GM18519 (cell line): ENCODE data around the gene MOB2.

Experiments used
- ATAC-seq: cut with Tn5 transposase; IDR thresholded peaks from one replicate; pipeline ENCODE4 v1.9.1; 2021; ENCODE audit warnings: mild to moderate bottlenecking, moderate library complexity; ENCODE audit not compliant: unreplicated experiment, low FRiP score

MOB2 gene

DNA sequence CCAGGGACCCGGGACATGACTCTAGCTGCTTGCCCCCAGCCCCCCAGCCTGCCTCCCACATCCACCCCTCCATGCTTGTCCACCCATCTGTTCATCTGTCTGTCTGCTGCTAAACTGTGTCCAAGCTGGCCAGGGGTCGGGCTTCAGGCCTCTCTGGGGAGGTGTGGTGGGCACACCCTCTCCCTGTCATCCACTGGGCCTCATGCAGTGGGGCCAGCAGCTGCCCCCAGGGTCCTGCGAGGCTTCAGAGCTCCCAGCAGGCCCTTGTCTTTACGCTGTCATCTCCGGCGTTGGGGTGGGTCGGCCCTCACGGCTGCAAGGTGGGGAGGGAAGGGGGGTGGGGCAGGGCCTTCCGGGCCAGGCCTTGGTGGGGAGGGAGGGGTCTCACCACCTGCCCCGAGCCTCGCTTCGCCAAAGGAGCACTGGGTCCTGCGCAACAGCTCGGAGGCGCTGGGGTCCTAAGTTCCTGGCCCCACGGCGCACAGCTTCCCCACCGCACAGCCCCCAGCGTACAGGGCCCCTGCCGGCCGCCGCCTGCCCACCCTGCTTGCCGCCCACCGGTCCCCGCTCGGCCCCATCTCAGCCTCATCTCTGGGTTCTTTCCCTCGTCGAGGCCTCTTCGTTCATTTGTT, 26.7 kb downstream of the MOB2 start:
- ATAC-seq: no peak

DNA sequence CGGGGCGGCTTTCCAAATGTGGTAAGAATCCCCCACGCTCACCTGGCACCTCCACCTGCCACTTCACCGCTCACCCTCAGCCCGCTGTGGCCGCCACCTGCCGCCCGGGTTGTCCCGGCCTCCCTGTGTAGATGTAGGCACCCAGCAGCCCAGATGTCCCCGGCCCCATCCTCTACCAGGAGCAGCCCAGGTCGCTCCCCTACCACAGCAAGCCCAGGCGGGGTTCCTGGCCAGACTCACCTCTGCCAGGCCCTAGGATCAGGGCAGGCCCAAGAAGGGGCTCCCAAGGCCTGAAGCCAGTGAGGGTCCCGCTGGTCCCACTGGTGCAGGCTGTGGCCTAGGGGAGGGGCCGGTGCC, 27.4 kb downstream of the MOB2 start:
- ATAC-seq: no peak

DNA sequence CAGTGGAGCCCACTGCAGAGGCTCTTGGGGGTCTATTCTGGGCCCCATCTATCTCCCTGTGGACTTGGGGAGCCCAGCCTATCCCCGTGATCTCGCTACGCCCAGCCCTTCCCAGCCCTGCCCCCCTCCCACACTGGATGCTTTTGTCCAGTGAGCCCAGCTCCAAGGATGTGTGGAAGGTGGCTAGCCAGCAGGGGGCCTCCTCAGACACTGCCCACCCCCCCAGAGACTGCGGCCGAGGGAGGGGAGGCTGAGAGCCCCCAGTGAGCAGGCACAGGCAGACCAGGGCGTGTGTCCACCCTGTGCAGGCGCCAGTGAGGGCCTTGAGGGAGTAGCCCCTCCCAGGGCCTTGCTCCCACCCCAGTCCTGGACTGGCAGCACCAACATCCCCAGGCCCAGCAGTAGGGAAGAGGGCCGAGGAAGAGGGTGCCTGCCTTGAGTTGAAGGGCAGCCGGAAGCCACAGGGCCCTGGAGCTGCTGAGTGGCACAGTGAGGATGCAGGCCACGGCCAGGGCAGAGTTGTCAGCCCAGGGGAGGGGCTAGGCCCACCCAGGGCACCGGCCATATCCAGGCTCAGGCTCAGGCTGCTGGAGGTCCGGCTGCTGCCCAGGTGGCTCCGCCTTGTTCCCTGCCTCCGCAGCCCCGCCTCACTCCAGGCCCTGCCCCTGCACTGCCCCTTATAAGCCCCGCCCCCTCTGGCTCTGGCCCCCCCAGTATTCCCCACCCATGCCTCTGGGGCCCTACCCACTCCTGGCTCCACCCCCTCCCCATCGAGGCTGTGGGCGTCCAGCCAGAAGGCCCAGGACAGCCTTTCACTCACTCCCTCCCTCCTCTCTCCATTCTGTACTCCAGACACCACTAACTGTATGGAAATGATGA, 28.0 kb downstream of the MOB2 start:
- no peak for ATAC-seq

DNA sequence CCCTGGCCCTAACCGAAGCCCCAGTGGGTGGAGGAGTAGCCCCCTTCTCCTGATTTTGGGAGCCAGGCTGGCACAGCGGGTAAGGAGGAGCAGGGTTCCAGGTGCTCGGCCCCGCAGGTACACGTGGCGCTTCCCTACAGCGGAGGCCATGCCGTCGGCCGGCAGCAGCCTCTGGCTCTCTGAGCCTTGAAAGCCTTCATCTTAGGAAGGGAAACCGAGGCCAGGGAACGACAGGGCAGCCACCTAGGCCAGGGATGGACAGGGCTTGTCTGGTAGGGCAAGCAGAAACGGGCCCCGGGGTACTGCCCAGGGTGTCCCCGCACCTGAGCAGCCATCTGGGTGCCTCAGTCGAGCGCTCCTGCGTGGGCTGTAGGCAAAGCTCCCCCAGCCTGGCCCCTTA, 28.7 kb downstream of the MOB2 start:
- no peak for ATAC-seq

DNA sequence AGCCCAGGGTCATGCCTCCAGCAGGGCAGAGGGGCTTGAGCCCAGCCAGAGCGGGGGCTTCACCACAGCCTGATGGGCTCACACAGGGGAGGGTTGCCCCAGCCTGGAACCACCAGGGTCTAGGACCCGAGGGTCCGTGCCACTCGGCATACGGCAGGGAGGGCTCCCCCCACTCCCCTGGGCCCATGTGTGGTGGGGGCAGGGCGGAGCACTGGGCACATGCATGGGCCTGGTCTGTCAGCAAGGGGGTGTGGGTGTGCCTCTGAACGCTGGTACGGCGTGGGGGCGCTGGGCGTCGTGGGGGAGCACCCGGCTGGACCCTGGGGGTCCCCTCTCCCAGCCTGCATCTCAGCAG, 29.3 kb downstream of the MOB2 start:
- ATAC-seq: no peak

DNA sequence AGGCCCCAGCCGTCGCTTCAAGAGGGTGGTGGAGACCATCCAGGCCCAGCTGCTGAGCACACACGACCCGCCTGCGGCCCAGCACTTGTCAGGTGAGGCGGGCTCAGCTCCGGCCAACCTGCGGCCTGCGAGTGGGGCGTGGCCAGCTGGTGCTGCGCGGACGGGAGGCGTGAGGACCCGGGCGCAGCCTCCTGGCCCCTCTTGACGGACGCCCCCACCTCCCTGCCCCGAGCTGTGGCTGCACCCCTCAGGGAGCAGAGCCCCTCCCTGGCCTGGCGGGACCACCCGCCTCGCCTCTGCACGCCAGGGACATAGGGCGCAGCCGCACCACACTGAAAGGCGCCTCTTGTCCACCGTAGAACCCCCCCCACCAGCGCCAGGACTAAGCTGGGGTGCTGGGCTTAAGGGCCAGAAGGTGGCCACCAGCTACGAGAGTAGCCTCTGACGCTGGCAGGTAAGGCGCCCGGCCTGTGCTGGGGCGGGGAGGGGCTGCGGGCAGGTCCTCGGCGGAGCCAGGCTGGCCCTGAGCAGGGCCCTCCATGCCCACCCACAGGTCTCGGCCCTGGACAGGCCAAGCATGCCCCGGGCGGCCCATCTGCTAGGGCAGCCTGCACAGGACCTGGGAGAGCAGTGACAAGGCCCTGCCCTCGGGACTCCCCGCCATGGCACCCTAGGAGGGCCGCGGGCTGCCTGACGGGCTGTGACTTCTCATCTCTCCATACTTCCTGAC, 29.8 kb downstream of the MOB2 start:
- ATAC-seq: no peak

DNA sequence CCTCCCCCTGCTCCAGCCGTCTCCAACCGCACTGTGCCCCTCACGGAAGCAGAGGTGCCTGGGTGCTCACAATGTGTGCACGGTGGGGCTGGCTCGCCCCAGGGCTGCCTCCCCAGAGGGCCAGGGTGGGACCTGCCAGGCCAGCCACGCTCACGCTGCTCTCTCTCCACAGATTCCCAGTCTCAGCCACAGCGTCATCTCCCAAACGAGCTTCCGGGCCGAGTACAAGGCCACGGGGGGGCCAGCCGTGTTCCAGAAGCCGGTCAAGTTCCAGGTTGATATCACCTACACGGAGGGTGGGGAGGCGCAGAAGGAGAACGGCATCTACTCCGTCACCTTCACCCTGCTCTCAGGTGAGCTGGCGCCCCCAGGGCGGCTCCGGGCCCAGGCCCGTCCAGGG, 30.4 kb downstream of the MOB2 start:
- no peak for ATAC-seq

DNA sequence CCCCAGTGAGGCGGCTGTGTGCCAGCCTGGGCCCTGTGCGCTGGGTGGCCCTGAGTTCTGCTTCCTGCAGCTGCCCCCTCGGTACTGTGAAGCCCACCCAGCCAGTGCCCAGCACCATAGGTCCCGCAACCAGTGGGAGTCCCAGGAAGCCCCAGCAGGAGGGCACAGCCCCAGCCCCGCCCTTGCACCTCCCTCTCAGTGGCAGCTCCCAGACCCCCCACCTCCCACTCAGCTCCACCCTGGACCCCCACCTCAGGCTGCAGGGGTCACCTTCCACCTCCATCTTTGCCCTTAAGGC, 30.9 kb downstream of the MOB2 start:
- no peak for ATAC-seq

DNA sequence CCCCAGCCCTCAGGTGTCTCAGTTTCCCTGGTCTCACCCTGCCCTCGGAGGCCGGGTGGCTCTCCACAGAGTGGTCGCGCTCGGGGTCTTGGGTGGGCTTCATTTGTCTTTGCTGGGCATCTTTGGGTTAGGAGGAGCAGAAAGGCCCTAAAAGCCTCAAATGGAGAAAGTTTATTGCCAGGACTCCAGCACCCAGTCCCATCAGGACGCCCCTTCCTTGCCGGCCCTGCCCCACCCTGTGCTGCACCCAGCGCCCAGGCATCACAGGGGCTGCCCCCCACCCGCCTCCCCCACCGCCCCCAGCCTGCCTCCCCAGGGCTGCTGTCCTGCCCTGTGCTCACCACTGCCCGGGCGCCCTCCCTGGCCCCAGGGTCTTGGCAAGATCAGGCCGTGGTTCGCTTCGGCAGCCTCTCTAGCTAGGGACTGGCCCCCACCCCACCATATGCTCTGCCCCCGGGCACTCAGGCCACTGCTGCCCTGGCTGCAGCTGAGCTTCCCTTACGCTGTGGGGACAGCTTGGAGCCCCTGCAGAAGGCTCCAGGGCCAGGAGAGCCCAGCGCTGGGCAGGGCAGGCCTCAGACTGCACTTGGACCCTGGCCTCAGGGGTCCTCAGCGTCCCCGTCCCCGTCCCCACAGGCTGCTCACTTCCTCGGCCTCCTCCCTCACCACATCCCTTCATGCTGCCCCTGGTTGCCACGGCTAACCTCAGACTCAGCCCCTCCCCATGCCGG, 31.4 kb downstream of the MOB2 start:
- ATAC-seq: no peak

DNA sequence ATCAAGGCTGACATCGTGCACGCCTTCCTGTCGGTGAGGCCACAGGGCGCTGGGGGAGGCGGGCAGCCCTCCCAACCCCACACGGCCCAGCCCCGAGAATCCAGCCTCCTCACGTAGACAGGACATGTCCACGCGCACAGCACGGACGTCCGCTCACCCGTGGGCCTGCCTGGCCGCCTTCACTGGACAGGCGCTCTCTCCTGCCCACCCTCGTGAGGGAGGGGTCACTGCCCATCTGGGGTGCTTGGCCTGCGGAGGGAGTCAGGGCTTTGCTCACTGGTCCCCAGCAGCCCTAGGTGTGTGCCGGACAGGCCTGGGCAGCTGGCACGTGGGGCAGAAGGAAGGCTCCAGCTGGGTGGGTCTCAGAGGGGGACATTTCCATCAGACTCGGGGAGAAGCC, 32.0 kb downstream of the MOB2 start:
- ATAC-seq: no peak

DNA sequence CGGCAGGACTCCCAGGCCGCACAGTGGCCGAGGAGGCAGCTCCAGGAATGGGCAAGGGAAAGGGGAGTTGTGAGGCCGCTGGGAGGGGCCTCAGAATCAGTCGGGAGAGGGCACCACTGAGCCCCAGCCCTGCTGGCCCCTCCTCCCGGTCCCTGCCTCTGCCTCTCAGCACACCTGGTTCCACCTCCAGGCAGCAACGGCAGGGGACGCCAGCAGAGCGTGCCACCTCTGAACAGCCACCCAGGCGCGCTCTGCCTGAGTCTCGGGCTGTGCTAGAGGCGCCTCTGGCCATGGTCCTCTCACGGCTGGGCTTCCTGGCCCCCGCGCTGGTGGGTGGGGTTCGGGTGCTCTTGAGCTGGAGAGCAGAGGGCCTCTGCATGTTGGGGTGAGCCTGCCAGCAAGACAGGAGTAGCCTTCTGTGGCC, 33.0 kb downstream of the MOB2 start:
- no peak for ATAC-seq

DNA sequence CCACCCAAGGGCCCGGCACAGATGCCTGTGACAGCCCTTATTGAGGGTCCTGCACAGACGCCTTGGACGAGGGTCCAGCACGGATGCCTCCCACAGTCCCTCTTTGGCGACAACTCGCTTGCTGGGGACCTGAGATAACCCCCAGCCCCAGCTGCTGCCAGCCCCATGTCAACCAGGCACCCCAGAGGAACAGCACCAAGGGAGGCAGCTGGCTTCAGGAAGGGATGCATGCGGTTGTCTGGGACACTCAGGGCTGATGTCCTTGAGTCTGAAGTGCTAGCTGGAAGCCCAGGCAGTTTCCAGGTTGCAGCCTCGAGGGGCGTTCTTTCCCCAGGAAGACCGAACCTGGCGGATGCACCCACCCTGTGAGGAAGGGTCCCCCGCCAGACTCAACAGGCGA, 33.8 kb downstream of the MOB2 start:
- ATAC-seq: no peak

DNA sequence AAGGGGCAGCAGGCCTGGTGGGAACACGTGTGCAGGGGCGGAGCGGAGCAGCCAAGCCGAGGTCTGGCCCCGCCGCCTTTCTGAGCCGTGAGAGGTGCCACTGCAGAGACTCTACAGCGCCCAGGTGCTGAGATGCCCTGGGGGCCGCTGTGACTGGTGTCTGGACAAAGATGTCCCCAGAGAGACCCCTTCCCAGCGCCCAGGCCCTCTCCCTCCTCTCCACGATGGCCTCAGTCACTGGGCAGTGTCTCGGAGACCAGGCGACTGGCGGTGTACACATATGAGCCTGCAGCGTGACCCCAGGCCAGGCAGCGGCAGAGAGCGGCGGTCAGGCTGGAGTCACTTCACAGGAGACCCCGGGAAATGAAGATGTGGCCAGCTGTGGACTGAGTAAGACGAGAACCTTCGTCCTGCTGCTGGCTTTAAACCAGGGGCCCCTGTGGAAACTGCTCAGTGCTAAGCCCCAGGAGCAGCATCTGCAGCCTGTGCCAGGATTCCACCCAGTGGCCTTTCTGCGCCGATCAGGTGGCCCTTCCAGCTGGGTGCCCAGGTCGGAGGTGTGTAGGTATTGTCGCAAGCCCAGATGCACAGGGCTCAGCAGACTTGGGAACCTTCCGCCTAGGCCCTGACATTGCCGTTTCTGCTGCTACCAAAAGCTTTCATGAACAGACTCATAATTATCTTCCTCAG, 34.7 kb downstream of the MOB2 start:
- ATAC-seq: no peak

DNA sequence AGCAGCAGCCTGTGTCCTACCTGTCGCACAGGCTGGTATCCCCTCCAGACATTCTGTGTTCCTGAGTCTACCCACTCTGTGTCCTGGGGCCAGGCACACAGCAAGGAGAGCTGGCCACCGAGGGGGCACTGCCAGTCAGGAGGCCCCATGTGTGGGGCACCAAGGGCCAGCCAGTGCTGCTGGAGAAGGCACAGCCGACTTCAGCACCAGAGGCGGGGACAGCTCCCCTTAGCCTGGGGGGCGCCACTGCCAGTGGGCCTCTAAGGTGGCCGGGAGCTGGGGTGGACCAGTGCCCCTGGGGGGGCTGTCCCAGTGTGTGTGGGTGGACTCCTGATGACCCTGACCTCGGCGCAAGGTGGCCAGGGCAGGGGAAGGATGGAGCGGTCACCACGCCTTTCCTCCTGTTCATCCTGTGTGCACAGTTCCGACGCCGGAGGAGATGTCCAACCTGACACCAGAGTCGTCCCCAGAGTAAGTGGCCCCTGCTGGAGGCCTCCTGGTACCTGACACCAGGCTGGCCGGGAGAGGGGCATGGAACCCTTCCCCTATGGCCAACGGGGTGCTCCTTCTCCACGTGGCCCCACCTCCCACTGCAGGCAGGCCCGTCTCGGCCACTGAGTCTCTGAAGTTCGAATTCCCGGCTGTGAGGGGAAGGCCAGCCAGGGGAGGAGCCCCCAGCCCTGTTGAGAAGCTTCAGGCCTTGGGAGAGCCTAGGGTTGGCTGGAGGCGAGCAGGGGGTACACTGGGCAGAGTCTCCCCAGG, 35.4 kb downstream of the MOB2 start:
- no peak for ATAC-seq

DNA sequence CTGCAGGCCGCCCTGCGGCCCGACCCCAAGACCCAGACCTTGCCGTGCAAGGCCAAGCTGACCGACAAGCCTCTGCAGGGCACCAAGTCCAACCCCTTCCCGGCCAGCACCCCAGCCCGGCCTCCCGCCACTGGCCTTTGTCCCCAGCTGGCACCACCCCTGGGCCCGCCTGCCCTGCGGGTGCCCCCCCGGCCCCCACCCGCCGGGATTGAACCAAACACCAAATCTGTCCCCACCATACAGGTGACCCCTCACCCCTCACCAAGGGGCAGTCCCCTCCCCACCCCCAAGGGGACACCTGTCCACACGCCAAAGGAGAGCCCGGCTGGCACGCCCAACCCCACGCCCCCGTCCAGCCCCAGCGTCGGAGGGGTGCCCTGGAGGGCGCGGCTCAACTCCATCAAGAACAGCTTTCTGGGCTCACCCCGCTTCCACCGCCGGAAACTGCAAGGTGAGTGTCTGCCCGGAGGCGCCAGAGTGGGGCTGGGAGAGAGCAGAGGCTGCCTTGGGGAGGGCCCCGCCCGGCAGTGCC, 36.2 kb downstream of the MOB2 start:
- no peak for ATAC-seq

DNA sequence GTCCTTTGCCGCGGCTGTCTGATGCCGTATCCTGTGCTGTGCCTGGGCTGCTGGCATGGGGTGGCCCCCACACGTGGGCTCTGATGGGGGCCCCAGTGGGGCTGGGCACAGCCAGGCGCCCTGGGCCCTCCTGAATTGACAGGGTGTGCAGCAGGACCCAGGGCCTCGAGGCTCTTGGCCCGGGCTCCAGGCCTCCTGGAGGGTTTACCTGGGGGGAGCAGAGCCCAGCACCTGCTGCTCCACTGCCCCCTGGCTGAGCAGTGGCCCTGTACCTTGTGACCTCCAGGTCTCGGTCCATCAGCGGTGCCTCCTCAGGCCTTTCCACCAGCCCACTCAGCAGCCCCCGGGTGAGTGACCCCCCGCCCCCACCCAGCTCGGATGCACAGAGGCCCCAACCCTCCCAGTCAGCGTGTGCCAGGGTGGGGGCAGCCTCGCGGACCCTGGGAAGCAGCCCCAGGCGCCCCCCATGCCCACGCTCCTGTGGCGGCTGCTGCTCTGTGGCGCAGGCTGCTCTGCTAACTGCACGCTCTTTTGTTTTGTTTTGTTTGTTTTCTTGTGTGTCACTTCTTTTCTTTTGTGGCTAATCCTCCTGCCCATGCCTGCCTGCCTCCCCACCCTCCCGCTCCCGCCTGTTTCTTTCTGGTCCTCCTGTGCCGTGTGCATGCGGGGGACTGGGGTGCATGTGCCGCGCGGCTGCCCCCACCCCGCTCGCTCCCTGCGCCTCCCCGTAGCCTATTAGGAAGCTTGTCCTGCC, 36.9 kb downstream of the MOB2 start:
- ATAC-seq: no peak

DNA sequence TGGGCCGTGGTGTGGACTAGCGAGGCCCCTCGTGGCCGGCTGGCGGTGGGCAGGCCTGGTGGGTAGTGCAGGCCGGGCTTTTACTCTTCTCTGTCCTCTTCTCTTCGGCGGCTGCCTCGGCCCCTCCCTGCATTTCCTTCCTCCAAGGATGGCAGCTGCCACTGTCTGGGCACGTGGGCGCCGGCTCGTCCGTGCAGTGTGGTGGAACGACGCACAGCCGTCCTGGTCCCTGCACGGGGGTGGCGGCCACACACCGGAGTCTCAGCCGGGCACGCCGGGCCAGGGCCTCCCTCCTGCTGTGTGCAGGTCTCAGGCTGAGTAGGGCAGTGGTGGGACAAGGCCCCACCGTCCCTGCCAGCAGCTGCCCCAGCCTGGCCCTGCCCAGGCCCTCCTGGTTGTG, 37.7 kb downstream of the MOB2 start:
- no peak for ATAC-seq

DNA sequence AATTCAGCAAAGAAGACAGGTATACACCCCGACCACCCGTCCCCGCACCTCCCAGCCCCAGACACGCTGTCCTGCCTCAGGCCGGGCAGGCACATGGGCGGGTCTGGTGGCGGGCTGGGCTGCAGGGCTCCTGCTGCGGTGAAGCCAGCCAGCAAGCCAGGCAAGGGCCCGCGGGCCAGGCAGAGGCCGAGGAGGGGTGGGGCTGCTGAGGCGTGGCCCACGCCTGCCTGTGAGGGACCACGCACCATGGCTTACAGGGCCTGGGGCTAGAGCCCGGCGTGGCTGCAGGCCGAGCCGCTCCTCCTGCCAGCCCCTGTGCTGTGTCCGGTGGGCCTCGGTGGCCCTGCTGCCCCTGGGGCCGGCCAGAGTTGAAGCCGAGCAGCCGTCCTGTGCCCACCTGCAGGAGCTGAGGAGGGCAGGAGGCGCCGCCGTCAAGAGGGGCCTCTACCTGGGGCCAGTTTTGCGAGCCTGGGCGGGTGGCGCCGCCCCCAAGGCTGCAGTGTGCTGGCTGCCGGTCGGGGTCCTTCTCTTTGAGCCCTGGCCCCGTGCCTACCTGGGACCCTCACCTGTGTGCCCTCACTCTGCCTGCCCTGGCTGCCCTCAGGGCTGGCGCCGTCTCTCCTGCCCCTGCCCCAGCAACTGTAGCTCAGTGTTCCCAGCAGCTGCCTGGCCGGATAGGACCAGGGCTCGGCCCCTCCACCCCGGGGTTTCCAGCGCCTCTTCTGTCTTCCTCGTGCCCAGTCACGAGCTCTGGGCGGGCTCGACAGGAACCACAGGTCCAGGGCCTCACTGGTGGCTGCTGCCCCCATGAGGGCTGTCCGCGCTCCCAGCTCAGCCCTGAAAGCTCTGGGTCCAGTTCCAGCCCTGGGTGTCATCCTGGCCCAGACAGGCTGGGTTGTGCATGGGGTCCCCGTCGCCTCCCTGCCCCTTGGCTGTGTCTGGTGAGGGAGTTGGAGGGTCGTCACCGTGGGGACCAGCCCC, 38.4 kb downstream of the MOB2 start:
- ATAC-seq: no peak
